T-helper 2 cell treated with Interferon-gamma antibody and Interleukin-4, amounts not matched to agents 5 μg/mL and 100 μg/mL, for 36 hours (primary cell): ENCODE data around the gene THSD4.

ENCODE experiments used
- DNase-seq: peaks from one replicate; pipeline ENCODE4 v3.0.0; 2021; ENCODE audit warnings: low spot score
- H3K27ac Mint-ChIP-seq: one replicate; pipeline ENCODE4 v1.8.0; 2021; ENCODE audit warnings: mild to moderate bottlenecking, mixed read lengths
- H3K27me3 Mint-ChIP-seq: one replicate; pipeline ENCODE4 v1.8.0; 2021; ENCODE audit warnings: low read depth, mixed read lengths
- H3K36me3 Mint-ChIP-seq: one replicate; pipeline ENCODE4 v1.8.0; 2021; ENCODE audit warnings: low read depth, mixed read lengths
- H3K4me1 Mint-ChIP-seq: one replicate; pipeline ENCODE4 v1.8.0; 2021; ENCODE audit warnings: low read depth, mixed read lengths
- H3K4me3 Mint-ChIP-seq: one replicate; pipeline ENCODE4 v1.8.0; 2022; ENCODE audit warnings: mild to moderate bottlenecking, moderate library complexity, mixed read lengths
- H3K9me3 Mint-ChIP-seq: one replicate; pipeline ENCODE4 v1.8.0; 2021; ENCODE audit warnings: mixed read lengths

Gene THSD4

DNA sequence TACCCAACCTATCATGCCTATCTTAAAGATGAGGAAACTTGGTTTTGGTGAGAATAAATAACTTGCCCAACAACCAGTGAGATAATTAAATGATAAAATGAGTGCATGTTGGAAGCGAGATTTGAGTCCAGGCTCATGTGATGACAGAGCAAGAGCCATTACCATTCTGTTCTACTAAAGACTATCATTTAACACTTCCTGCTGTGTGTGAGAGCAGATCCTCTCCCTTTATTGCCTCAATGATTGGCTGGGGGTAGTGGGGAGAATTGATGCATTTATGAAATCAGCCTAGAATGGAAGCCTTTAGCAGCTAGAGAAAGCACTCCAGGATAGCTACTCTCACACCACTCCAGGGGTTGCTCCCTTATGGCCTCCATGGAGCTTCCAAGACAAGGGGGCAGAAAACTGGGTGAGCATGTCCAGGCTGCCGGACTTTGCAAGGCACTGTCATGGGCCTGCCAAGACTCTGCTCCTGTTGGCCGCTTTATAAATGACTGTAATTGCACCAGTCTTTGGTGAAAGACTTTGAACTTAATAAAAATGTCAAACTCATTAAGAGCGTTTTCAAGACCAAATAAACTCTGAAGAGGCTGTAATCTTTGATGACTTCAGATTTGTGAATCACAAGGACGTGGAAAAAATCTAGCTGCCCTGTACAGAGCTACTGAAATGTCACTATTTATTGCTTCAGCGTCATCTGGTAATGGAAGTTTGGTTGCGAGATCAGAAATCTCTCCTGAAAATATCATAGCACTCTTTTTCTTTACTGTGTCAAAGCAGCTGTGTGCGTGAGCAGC, 486.0 kb downstream of the THSD4 start:
- Mint-ChIP-seq H3K4me3 (no peak overlapping the region), H3K36me3 (no peaks in the 10 kb centered on the region), H3K27ac (no peak overlapping the region), H3K9me3 (no peaks in the 10 kb centered on the region), H3K4me1 (no peaks in the 10 kb centered on the region), H3K27me3 (peaks cover 6% of the 10 kb centered on the region)
- DNase-seq, result no peak

- Mint-ChIP-seq H3K36me3 (no peaks in the 10 kb centered on the region), H3K4me1 (no peaks in the 10 kb centered on the region), H3K27ac (no peak overlapping the region), H3K4me3 (no peak overlapping the region), H3K9me3 (no peaks in the 10 kb centered on the region), H3K27me3 (peaks cover 6% of the 10 kb centered on the region)
- no peak for DNase-seq
These were observed 488.1 kb downstream of the THSD4 start for GRCh38 chr15:71603379-71603778.

DNA sequence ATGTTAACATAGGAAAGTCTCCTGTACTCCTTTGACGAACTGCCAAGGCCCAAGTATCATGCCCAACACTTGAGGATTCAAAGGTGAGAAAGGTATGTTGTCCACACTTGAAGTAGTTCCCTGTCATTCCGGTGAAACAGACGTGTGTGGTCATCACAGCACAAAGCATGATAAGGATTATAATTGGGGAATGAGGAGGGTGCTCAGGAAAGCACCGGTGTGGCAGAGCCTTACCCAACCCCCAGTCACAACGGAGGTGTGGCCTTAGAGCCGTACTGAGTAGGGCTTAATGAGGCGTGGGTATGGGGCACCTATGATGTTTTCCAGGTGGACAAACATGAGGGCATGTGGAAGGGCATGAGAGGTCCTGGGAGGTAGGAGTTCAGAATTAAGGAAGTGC, 492.1 kb downstream of the THSD4 start:
- Mint-ChIP-seq H3K9me3 (no peaks in the 10 kb centered on the region), H3K27me3 (peaks cover 12% of the 10 kb centered on the region)
- DNase-seq, result no peak

DNA sequence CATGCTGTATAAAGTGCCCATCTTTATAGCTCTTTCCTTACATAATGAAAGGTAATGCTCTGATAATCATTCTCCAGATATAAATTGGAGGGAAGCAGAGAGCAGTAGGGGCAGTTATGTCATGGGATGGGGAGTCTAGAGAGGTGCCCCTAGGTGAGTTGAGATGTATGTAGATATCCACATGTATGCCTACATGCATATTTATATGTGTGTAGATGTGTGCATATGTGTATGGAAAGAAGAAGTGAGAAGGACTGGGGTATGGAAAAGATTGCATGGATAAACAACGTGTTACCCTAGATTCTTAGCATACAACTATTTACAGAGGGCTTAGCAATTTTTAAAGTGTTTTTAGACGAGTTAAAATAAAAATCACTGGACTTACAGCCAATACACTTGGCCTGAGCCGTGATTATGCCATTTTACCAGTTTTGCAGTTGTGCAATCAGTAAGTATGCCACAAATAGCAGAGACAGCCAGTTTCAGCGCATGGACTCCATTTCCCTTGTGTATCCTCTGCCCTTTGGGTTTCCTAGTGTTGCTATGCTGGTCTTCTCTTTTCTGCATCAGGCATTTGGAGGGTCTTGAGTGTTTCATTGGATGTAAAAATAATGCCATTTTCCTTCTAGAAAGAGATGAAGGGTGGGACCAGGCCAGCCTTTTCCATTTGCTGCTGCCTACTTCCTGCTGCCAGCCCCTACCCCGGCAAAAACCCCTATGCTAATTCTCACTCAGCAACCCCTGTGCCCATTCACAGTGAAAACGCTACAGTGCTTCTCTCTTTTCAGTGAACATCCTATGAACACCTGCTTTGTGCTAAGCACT, 495.7 kb downstream of the THSD4 start:
- no peaks in the 10 kb centered on the region for H3K4me1 Mint-ChIP-seq
- peaks cover 22% of the 10 kb centered on the region for H3K27me3 Mint-ChIP-seq
- DNase-seq, result no peak

More for the DNA sequence above, 492.1 kb downstream of the THSD4 start:
- Mint-ChIP-seq H3K4me3 (no peak overlapping the region), H3K27ac (no peak overlapping the region), H3K36me3 (no peaks in the 10 kb centered on the region), H3K4me1 (no peaks in the 10 kb centered on the region)

GRCh38 chr15:71611553-71612396, 496.5 kb downstream of the THSD4 start:
- Mint-ChIP-seq H3K9me3 (no peaks in the 10 kb centered on the region), H3K4me3 (no peak overlapping the region), H3K27ac (no peak overlapping the region), H3K4me1 (no peaks in the 10 kb centered on the region), H3K36me3 (no peaks in the 10 kb centered on the region), H3K27me3 (peaks cover 27% of the 10 kb centered on the region)
- DNase-seq, result no peak

More for the DNA sequence above, 495.7 kb downstream of the THSD4 start:
- Mint-ChIP-seq H3K9me3 (no peaks in the 10 kb centered on the region), H3K4me3 (no peak overlapping the region), H3K27ac (no peak overlapping the region), H3K36me3 (no peaks in the 10 kb centered on the region)

DNA sequence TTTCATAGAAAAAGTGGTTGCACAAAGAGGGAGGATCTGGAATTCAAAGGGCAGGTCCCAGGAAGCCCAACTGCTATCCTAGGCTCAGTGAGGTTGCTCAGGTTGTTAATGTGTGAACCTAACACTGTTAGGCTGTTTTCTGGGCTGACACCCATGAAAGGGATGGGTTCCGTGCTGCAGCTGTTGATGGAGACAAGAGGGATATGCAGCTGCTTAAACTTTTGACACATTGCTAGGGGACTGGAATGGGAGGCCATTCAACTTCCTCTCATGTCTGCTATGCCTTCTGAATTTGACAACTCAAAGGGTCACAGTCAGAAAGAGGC, 497.1 kb downstream of the THSD4 start:
- no peaks in the 10 kb centered on the region for H3K36me3 Mint-ChIP-seq
- DNase-seq, result no peak
- no peak overlapping the region for H3K4me3 Mint-ChIP-seq
- no peaks in the 10 kb centered on the region for H3K9me3 Mint-ChIP-seq
- H3K27me3 Mint-ChIP-seq, result peaks cover 27% of the 10 kb centered on the region
- H3K27ac Mint-ChIP-seq, result no peak overlapping the region
- H3K4me1 Mint-ChIP-seq, result no peaks in the 10 kb centered on the region

GRCh38 chr15:71612869-71613268, 497.6 kb downstream of the THSD4 start:
- no peak for DNase-seq
- Mint-ChIP-seq H3K4me3 (no peak overlapping the region), H3K4me1 (no peaks in the 10 kb centered on the region), H3K36me3 (no peaks in the 10 kb centered on the region), H3K27me3 (peaks cover 27% of the 10 kb centered on the region), H3K9me3 (no peaks in the 10 kb centered on the region), H3K27ac (no peak overlapping the region)

- Mint-ChIP-seq H3K27ac (no peak overlapping the region), H3K36me3 (no peaks in the 10 kb centered on the region), H3K27me3 (peaks cover 22% of the 10 kb centered on the region)
These were observed 507.8 kb downstream of the THSD4 start for GRCh38 chr15:71623111-71623510.

GRCh38 chr15:71626596-71627088, 511.4 kb downstream of the THSD4 start:
- Mint-ChIP-seq H3K27me3 (peaks cover 19% of the 10 kb centered on the region), H3K27ac (no peak overlapping the region)

More at GRCh38 chr15:71623111-71623510, 507.8 kb downstream of the THSD4 start:
- DNase-seq, result no peak
- H3K4me3 Mint-ChIP-seq, result no peak overlapping the region
- H3K4me1 Mint-ChIP-seq, result no peaks in the 10 kb centered on the region
- no peaks in the 10 kb centered on the region for H3K9me3 Mint-ChIP-seq

GRCh38 chr15:71627188-71627587, 511.9 kb downstream of the THSD4 start:
- peaks cover 20% of the 10 kb centered on the region for H3K27me3 Mint-ChIP-seq
- no peaks in the 10 kb centered on the region for H3K9me3 Mint-ChIP-seq
- no peak overlapping the region for H3K27ac Mint-ChIP-seq
- no peak overlapping the region for H3K4me3 Mint-ChIP-seq
- DNase-seq, result no peak
- no peaks in the 10 kb centered on the region for H3K4me1 Mint-ChIP-seq
- no peaks in the 10 kb centered on the region for H3K36me3 Mint-ChIP-seq

More at GRCh38 chr15:71626596-71627088, 511.4 kb downstream of the THSD4 start:
- no peaks in the 10 kb centered on the region for H3K9me3 Mint-ChIP-seq
- no peaks in the 10 kb centered on the region for H3K36me3 Mint-ChIP-seq
- no peak overlapping the region for H3K4me3 Mint-ChIP-seq
- no peak for DNase-seq
- H3K4me1 Mint-ChIP-seq, result no peaks in the 10 kb centered on the region

GRCh38 chr15:71627604-71628003, 512.3 kb downstream of the THSD4 start:
- Mint-ChIP-seq H3K4me3 (no peak overlapping the region), H3K4me1 (no peaks in the 10 kb centered on the region), H3K9me3 (no peaks in the 10 kb centered on the region), H3K27ac (no peak overlapping the region), H3K36me3 (no peaks in the 10 kb centered on the region), H3K27me3 (peaks cover 19% of the 10 kb centered on the region)
- no peak for DNase-seq

GRCh38 chr15:71628988-71629770, 513.9 kb downstream of the THSD4 start:
- H3K27me3 Mint-ChIP-seq, result peaks cover 13% of the 10 kb centered on the region
- DNase-seq, result no peak
- H3K4me1 Mint-ChIP-seq, result no peaks in the 10 kb centered on the region
- no peaks in the 10 kb centered on the region for H3K9me3 Mint-ChIP-seq
- H3K27ac Mint-ChIP-seq, result no peak overlapping the region
- H3K4me3 Mint-ChIP-seq, result no peak overlapping the region
- no peaks in the 10 kb centered on the region for H3K36me3 Mint-ChIP-seq
